EH (cell line): Measurements from ENCODE around the gene BTF3.
A peak's percentile ranks its signal among the peaks of the same experiment; 100 is the strongest.
"Not testable (repeated sequence)": the region's sequence is repeated elsewhere in the genome, so short reads cannot be mapped to it uniquely, and the experiment has no call there.

ENCODE experiments used
- DNase-seq: peaks from one replicate; pipeline ENCODE4 v3.0.0-alpha.2; 2015; ENCODE audit warnings: low read depth

The BTF3 gene

GRCh38 chr5:73498057-73498992, at the start of gene BTF3:
BTF3 (plus strand) TSS chr5:73498442; CDS start chr5:73498668, 226 bp downstream.
- peak; percentile 97 for DNase-seq

GRCh38 chr5:73448463-73449136, 49.6 kb upstream of the BTF3 start, which contains the start of gene FOXD1:
FOXD1 (minus strand) TSS chr5:73448777; CDS start chr5:73448362, 415 bp downstream.
- DNase-seq = peak; percentile 96

GRCh38 chr5:73450137-73450536, 48.1 kb upstream of the BTF3 start:
- DNase-seq = no peak

GRCh38 chr5:73450672-73451223, 47.5 kb upstream of the BTF3 start:
- DNase-seq = peak; percentile 31

- DNase-seq = peak; percentile 65
Measured at GRCh38 chr5:73451224-73452130, 46.8 kb upstream of the BTF3 start.

GRCh38 chr5:73452215-73452614, 46.0 kb upstream of the BTF3 start:
- DNase-seq = no peak

- peak; percentile 58 for DNase-seq
Measured at GRCh38 chr5:73454379-73455036, 43.7 kb upstream of the BTF3 start.

GRCh38 chr5:73456462-73456861, 41.8 kb upstream of the BTF3 start:
- not testable (repeated sequence) for DNase-seq

GRCh38 chr5:73459366-73459765, 38.9 kb upstream of the BTF3 start:
- peak; percentile 33 for DNase-seq

- DNase-seq = no peak
Measured at GRCh38 chr5:73460133-73460532, 38.1 kb upstream of the BTF3 start.

- peak; percentile 65 for DNase-seq
Measured at GRCh38 chr5:73464016-73464745, 34.1 kb upstream of the BTF3 start.

GRCh38 chr5:73468638-73469037, 29.6 kb upstream of the BTF3 start:
- DNase-seq = not testable (repeated sequence)

- no peak for DNase-seq
Measured at GRCh38 chr5:73469878-73470277, 28.4 kb upstream of the BTF3 start.

GRCh38 chr5:73471654-73472053, 26.6 kb upstream of the BTF3 start:
- no peak for DNase-seq

GRCh38 chr5:73472116-73472515, 26.1 kb upstream of the BTF3 start:
- no peak for DNase-seq

GRCh38 chr5:73480500-73480899, 17.7 kb upstream of the BTF3 start:
- no peak for DNase-seq

- peak; percentile 73 for DNase-seq
Measured at GRCh38 chr5:73482383-73483136, 15.7 kb upstream of the BTF3 start.

- no peak for DNase-seq
Measured at GRCh38 chr5:73483676-73484075, 14.6 kb upstream of the BTF3 start.

GRCh38 chr5:73484511-73484910, 13.7 kb upstream of the BTF3 start:
- no peak for DNase-seq

- peak; percentile 26 for DNase-seq
Measured at GRCh38 chr5:73485715-73486114, 12.5 kb upstream of the BTF3 start.
